ENCODE data around the gene GALM.
"Not testable (repeated sequence)": the region's sequence is repeated elsewhere in the genome, so short reads cannot be mapped to it uniquely, and the experiment has no call there.

GALM gene

GRCh38 chr2:38712413-38712812 is 46.5 kb downstream of the GALM start:
- no peak for DNase-seq (ENCODE audit: low read depth)

- no peak for DNase-seq (ENCODE audit: low read depth)
Measured at GRCh38 chr2:38712871-38713270, 47.0 kb downstream of the GALM start.

- DNase-seq (ENCODE audit: low read depth) = no peak
Measured at GRCh38 chr2:38713338-38713737, 47.4 kb downstream of the GALM start.

GRCh38 chr2:38714941-38715340 is 49.0 kb downstream of the GALM start:
- DNase-seq (ENCODE audit: low read depth) = not testable (repeated sequence)

- no peak for DNase-seq (ENCODE audit: low read depth)
Measured at GRCh38 chr2:38716185-38716584, 50.3 kb downstream of the GALM start.

- DNase-seq (ENCODE audit: low read depth) = no peak
Measured at GRCh38 chr2:38718601-38719000, 52.7 kb downstream of the GALM start.

GRCh38 chr2:38719706-38720105 is 53.8 kb downstream of the GALM start:
- DNase-seq (ENCODE audit: low read depth) = no peak

GRCh38 chr2:38720613-38721241 is 54.8 kb downstream of the GALM start:
- DNase-seq (ENCODE audit: low read depth) = no peak

- DNase-seq (ENCODE audit: low read depth) = peak; percentile 50
Measured at GRCh38 chr2:38722271-38723061, 56.6 kb downstream of the GALM start.

GRCh38 chr2:38723173-38723572 is 57.3 kb downstream of the GALM start:
- DNase-seq (ENCODE audit: low read depth) = peak; percentile 15

GRCh38 chr2:38727661-38728060 is 61.7 kb downstream of the GALM start:
- no peak for DNase-seq (ENCODE audit: low read depth)

- no peak for DNase-seq (ENCODE audit: low read depth)
Measured at GRCh38 chr2:38728694-38729093, 62.8 kb downstream of the GALM start.

- no peak for DNase-seq (ENCODE audit: low read depth)
Measured at GRCh38 chr2:38731090-38731489, 65.2 kb downstream of the GALM start.

- no peak for DNase-seq (ENCODE audit: low read depth)
Measured at GRCh38 chr2:38731684-38732221, 65.8 kb downstream of the GALM start.

- DNase-seq (ENCODE audit: low read depth) = no peak
Measured at GRCh38 chr2:38733300-38733971, 67.5 kb downstream of the GALM start.

GRCh38 chr2:38734299-38735058 is 68.6 kb downstream of the GALM start:
- no peak for DNase-seq (ENCODE audit: low read depth)

- no peak for DNase-seq (ENCODE audit: low read depth)
Measured at GRCh38 chr2:38735999-38736320, 70.0 kb downstream of the GALM start.

GRCh38 chr2:38737000-38737698 is 71.2 kb downstream of the GALM start:
- not testable (repeated sequence) for DNase-seq (ENCODE audit: low read depth)

- DNase-seq (ENCODE audit: low read depth) = no peak
Measured at GRCh38 chr2:38737925-38738324, 72.0 kb downstream of the GALM start.

- DNase-seq (ENCODE audit: low read depth) = no peak
Measured at GRCh38 chr2:38739524-38739923, 73.6 kb downstream of the GALM start.

- no peak for DNase-seq (ENCODE audit: low read depth)
Measured at GRCh38 chr2:38740851-38741731, 75.2 kb downstream of the GALM start.
